ENCODE measurements around the gene HS1BP3.

DNA sequence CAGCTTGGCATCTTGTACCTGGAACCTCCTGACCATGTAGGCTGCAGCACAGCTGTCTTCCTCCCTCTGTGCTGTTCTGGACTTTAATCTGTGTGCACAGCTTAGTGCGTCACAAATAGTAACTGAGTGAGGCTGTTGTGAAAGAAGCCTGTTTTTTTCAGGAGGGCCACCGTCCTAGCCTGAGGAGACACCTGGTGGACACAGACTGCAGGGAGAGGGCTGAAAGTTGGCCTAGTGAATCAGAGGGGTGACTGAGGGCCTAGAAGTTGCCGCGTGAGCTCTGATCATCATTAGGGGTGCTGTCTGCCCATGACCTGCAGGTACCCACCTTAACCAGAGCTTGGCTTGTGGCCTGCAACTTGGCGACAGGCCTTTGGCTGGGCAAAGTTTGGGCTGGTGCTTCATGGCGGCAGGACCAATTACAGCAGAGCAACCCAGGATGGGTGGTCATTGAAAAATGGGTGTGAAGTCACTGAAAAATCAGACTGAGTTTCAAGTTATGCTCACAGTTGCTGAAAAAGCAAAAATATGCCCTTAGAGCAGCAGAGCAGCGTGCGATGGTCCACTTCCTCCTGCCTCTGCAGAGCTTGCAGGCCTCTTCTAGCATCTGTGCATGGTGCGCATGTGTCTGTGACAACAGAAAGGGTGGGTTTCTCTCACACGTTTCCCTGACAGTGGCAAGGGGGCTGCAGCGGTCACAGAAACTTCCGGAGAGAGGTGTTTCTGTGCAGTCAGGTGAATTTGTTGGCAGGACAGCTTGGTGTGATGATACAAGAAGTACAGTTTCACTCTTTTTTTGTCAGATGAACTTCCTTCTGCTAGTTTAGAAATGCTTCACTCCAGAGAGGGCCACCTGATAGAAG is 25.7 kb upstream of the HS1BP3 start:
- TF ChIP-seq, protein P1, sequence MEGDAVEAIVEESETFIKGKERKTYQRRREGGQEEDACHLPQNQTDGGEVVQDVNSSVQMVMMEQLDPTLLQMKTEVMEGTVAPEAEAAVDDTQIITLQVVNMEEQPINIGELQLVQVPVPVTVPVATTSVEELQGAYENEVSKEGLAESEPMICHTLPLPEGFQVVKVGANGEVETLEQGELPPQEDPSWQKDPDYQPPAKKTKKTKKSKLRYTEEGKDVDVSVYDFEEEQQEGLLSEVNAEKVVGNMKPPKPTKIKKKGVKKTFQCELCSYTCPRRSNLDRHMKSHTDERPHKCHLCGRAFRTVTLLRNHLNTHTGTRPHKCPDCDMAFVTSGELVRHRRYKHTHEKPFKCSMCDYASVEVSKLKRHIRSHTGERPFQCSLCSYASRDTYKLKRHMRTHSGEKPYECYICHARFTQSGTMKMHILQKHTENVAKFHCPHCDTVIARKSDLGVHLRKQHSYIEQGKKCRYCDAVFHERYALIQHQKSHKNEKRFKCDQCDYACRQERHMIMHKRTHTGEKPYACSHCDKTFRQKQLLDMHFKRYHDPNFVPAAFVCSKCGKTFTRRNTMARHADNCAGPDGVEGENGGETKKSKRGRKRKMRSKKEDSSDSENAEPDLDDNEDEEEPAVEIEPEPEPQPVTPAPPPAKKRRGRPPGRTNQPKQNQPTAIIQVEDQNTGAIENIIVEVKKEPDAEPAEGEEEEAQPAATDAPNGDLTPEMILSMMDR (IDR thresholded peaks at IDR 0.05 in 4 of 5, conservative IDR thresholded peaks at IDR 0.05 in 1 of 5): peak in 1 of 5 experiments; percentile 19
- TF ChIP-seq POLR2A (IDR thresholded peaks at IDR 0.05): no peak

Measured in gastrocnemius medialis (tissue), 4 donors.